Lower leg skin (tissue), 3 donors: ENCODE results near the gene CCR5AS.

Source experiments
- CTCF ChIP-seq, 3 donors: fragments of 450-650 bp; IDR thresholded peaks; one replicate each; pipeline ENCODE4 v1.5.1; 2016; ENCODE audit warnings: antibody characterized with exemption in 3 of 3, mild to moderate bottlenecking in 3 of 3, moderate library complexity in 2 of 3
- POLR2A ChIP-seq, 2 donors: fragments of 450-650 bp; IDR thresholded peaks; one replicate each; pipeline ENCODE4 v1.6.1; 2016 to 2017; ENCODE audit warnings: antibody characterized with exemption in 2 of 2, mild to moderate bottlenecking in 1 of 2, moderate library complexity in 1 of 2

DNA sequence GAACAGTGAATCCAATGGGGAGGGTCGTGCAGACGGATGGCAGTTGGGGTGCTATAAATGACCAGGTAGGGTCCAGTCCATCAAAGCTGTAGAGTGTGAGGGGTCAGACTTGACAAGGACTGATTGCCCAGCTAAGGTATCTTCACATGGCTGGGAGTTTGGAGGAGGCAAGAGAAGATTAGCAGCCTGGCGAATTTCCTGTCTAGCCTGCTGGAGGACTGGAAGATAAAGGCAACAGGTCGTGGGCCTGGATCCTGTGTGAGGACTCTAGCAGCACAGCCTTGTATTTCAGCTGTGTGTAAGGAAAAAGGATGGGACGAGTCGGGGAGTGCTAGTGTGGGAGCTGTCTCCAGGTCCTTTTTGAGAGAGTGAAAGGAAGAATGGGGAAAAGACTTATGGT lies 17.6 kb downstream of the CCR5AS start:
- TF ChIP-seq POLR2A (IDR thresholded peaks at IDR 0.05) (no peak), CTCF (IDR thresholded peaks at IDR 0.05) (no peak)
